ES-I3 (cell line): Measurements from ENCODE around the gene AAMDC.
"Not testable (repeated sequence)": the region's sequence is repeated elsewhere in the genome, so short reads cannot be mapped to it uniquely, and the experiment has no call there.

Experiments used
- H3K36me3 ChIP-seq: 2 replicates; pipeline ENCODE4 v1.6.1; 2013; ENCODE audit warnings: mild to moderate bottlenecking, low read length, control low read depth, moderate library complexity; ENCODE audit not compliant: insufficient read depth
- H3K4me1 ChIP-seq: 2 replicates; pipeline ENCODE4 v1.6.1; 2013; ENCODE audit warnings: mild to moderate bottlenecking, control low read depth, low read length; ENCODE audit not compliant: insufficient read depth
- H3K9ac ChIP-seq: 2 replicates; pipeline ENCODE4 v1.6.1; 2013; ENCODE audit warnings: low read depth, mild to moderate bottlenecking, low read length, moderate library complexity
- H3K9me3 ChIP-seq: 2 replicates; pipeline ENCODE4 v1.6.1; 2013; ENCODE audit warnings: mild to moderate bottlenecking, low read length, moderate library complexity; ENCODE audit not compliant: control insufficient read depth, insufficient read depth

AAMDC gene

GRCh38 chr11:77884186-77884828 lies 63.4 kb downstream of the AAMDC start:
- no peaks in the 10 kb centered on the region for H3K4me1 ChIP-seq
- peaks cover 5% of the 10 kb centered on the region; the same call in 1 of the 2 replicates for H3K36me3 ChIP-seq
- H3K9ac ChIP-seq: no peak overlapping the region
- no peaks in the 10 kb centered on the region for H3K9me3 ChIP-seq

- no peaks in the 10 kb centered on the region for H3K4me1 ChIP-seq
- no peaks in the 10 kb centered on the region for H3K9me3 ChIP-seq
- peaks cover 5% of the 10 kb centered on the region; the same call in 1 of the 2 replicates for H3K36me3 ChIP-seq
- no peak overlapping the region for H3K9ac ChIP-seq
Observed at GRCh38 chr11:77884829-77885190, 63.9 kb downstream of the AAMDC start.

GRCh38 chr11:77886401-77886800 lies 65.5 kb downstream of the AAMDC start:
- Histone ChIP-seq H3K4me1 (no peaks in the 10 kb centered on the region), H3K9ac (no peak overlapping the region), H3K9me3 (no peaks in the 10 kb centered on the region), H3K36me3 (0 out of 2 replicates have a peak, but pooled peaks cover 5% of the 10 kb centered on the region)

- H3K4me1 ChIP-seq, H3K9ac ChIP-seq: not testable (repeated sequence)
Observed at GRCh38 chr11:77889045-77889444, 68.1 kb downstream of the AAMDC start.

GRCh38 chr11:77890100-77890614 lies 69.2 kb downstream of the AAMDC start:
- H3K36me3 ChIP-seq: not testable (repeated sequence)

More at GRCh38 chr11:77889045-77889444, 68.1 kb downstream of the AAMDC start:
- H3K9me3 ChIP-seq, H3K36me3 ChIP-seq: not testable (repeated sequence)

GRCh38 chr11:77890619-77891056 lies 69.7 kb downstream of the AAMDC start:
- not testable (repeated sequence) for H3K9me3 ChIP-seq, H3K36me3 ChIP-seq, H3K9ac ChIP-seq, H3K4me1 ChIP-seq

More at GRCh38 chr11:77890100-77890614, 69.2 kb downstream of the AAMDC start:
- not testable (repeated sequence) for H3K9ac ChIP-seq, H3K9me3 ChIP-seq, H3K4me1 ChIP-seq

- H3K9me3 ChIP-seq, H3K9ac ChIP-seq, H3K36me3 ChIP-seq, H3K4me1 ChIP-seq: not testable (repeated sequence)
Observed at GRCh38 chr11:77891256-77891655, 70.3 kb downstream of the AAMDC start.

GRCh38 chr11:77891703-77892102 lies 70.8 kb downstream of the AAMDC start:
- not testable (repeated sequence) for H3K36me3 ChIP-seq, H3K4me1 ChIP-seq, H3K9ac ChIP-seq, H3K9me3 ChIP-seq

- not testable (repeated sequence) for H3K36me3 ChIP-seq, H3K9me3 ChIP-seq, H3K4me1 ChIP-seq, H3K9ac ChIP-seq
Observed at GRCh38 chr11:77894949-77895348, 74.0 kb downstream of the AAMDC start.

- H3K4me1 ChIP-seq: no peaks in the 10 kb centered on the region
- H3K9ac ChIP-seq: no peak overlapping the region
- no peaks in the 10 kb centered on the region for H3K9me3 ChIP-seq
- no peaks in the 10 kb centered on the region for H3K36me3 ChIP-seq
Observed at GRCh38 chr11:77908835-77909234, 87.9 kb downstream of the AAMDC start.

- Histone ChIP-seq H3K4me1 (no peaks in the 10 kb centered on the region), H3K9ac (no peak overlapping the region), H3K9me3 (no peaks in the 10 kb centered on the region), H3K36me3 (no peaks in the 10 kb centered on the region)
Observed at GRCh38 chr11:77909277-77909676, 88.3 kb downstream of the AAMDC start.

GRCh38 chr11:77910828-77911227 lies 89.9 kb downstream of the AAMDC start:
- not testable (repeated sequence) for H3K36me3 ChIP-seq

GRCh38 chr11:77913608-77914306 lies 92.8 kb downstream of the AAMDC start:
- not testable (repeated sequence) for H3K9ac ChIP-seq, H3K9me3 ChIP-seq, H3K36me3 ChIP-seq, H3K4me1 ChIP-seq

More at GRCh38 chr11:77910828-77911227, 89.9 kb downstream of the AAMDC start:
- H3K9me3 ChIP-seq, H3K4me1 ChIP-seq, H3K9ac ChIP-seq: not testable (repeated sequence)

- H3K4me1 ChIP-seq, H3K9me3 ChIP-seq, H3K36me3 ChIP-seq, H3K9ac ChIP-seq: not testable (repeated sequence)
Observed at GRCh38 chr11:77914307-77914791, 93.4 kb downstream of the AAMDC start.

- not testable (repeated sequence) for H3K36me3 ChIP-seq, H3K9ac ChIP-seq, H3K4me1 ChIP-seq, H3K9me3 ChIP-seq
Observed at GRCh38 chr11:77917713-77918112, 96.8 kb downstream of the AAMDC start.
